ENCODE data around the gene ADGRG7.

DNA sequence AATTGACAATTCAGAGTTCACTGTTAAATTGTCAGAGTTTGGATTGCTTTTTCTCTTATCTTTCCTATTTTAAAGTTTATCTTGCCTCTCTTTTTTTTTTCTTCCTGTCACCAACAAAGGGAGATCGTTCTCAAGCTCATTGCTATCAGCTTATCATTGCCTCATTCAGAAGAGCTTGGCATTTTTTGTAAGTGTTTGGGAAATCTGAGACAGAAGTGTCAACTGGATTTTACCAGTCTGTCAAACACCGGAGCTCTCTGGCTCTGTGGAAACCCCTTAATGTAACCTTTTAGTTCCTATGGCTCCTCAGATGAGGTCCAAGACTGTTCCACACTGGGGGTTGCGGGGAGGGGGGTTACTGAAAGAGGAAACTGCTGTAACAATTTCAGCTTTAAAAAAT lies 89.3 kb downstream of the ADGRG7 start:
- TF ChIP-seq, protein P1, sequence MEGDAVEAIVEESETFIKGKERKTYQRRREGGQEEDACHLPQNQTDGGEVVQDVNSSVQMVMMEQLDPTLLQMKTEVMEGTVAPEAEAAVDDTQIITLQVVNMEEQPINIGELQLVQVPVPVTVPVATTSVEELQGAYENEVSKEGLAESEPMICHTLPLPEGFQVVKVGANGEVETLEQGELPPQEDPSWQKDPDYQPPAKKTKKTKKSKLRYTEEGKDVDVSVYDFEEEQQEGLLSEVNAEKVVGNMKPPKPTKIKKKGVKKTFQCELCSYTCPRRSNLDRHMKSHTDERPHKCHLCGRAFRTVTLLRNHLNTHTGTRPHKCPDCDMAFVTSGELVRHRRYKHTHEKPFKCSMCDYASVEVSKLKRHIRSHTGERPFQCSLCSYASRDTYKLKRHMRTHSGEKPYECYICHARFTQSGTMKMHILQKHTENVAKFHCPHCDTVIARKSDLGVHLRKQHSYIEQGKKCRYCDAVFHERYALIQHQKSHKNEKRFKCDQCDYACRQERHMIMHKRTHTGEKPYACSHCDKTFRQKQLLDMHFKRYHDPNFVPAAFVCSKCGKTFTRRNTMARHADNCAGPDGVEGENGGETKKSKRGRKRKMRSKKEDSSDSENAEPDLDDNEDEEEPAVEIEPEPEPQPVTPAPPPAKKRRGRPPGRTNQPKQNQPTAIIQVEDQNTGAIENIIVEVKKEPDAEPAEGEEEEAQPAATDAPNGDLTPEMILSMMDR (IDR thresholded peaks at IDR 0.05): no peak
- TF ChIP-seq EZH2 (IDR thresholded peaks at IDR 0.05; ENCODE audit: borderline replicate concordance, insufficient read depth, low read depth, low read length, poor library complexity, severe bottlenecking): no peak
